COLO829 (cell line): ENCODE results near the gene CXorf38.

Experiments used
- DNase-seq: peaks from one replicate; pipeline ENCODE4 v3.0.0; 2012; ENCODE audit warnings: low spot score

CXorf38 gene, protein sequence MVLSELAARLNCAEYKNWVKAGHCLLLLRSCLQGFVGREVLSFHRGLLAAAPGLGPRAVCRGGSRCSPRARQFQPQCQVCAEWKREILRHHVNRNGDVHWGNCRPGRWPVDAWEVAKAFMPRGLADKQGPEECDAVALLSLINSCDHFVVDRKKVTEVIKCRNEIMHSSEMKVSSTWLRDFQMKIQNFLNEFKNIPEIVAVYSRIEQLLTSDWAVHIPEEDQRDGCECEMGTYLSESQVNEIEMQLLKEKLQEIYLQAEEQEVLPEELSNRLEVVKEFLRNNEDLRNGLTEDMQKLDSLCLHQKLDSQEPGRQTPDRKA

DNA sequence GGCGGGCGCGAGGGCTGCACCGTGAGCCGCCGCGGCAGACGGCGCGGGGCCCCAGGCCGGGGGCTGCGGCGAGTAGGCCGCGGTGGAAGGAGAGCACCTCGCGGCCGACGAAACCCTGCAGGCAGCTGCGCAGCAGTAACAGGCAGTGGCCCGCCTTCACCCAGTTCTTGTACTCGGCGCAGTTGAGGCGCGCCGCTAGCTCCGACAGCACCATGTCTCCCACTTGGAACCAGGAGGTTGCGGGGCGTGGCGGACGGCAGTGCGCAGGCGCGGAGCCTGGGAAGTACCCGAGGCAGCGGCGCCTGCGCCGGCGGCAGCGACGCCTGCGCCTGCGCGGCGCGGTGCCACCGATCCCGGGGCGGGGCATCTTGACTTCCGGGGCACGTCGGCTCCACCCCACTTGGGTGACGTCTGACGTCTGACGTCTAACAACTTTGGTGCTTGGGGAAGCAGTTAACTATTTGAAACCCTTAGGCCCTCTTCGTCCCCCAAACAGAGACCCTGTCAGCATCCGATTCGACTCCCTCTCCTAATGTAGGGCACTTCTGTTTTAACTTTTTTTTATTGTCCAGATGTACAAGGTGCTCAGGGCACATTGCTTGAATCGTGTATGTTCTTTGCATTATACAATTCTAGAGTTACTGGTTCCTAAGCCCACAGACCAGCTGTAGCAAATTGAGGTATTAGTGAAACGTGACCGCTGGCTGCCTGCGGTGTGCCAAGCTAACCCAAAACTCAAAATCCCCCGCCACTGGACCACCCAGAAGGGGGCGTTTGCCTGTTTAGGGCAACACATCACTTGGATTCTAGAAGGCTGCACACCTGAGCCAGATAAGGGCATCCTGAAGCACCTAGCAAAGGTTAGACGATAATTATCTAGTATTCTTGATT is at the start of gene CXorf38:
Gene CXorf38, minus strand, starts transcription at position 255 of the 891 bp plus-strand sequence. Its CDS starts 41 bp downstream, at position 214.
- peak; percentile 81 for DNase-seq

DNA sequence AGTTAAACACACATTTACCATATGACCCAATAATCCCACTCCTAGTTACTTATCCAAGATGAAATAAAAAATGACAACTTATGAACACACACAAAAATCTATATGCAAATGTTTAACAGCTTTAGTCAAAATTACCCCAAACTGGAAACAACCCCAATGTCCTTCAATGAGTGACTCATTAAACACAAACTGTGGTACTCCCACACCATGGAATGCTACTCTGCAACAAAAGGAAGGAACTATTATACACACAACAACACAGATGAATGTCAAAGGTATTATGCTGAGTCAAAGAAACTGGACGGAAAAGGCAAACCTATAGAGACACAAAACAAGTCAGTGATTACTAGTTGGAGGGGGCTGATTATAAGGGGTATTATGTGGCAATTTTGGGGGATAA is 47.4 kb upstream of the CXorf38 start:
- no peak for DNase-seq

- no peak for DNase-seq
Observed at GRCh38 chrX:40688929-40689328, 41.6 kb upstream of the CXorf38 start.

DNA sequence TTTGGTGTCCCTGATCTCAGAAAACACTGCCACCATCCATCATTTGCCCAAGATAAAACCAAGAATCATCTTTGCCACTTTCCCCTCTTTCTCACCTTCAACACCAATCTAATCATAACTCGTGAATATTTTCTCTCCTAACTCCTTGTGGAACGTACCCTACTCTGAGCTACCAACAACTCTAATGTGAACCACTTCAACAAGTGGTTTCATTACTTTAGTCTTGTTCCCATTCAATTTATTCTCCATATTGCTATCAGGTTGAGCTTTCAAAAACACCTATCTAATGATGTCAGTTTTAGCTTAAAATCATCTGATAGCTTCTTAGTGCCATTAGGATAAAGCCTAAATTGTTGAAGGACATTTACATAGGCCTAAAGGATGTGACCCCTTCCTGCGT is 39.8 kb upstream of the CXorf38 start:
- no peak for DNase-seq

- DNase-seq: no peak
Observed at GRCh38 chrX:40685362-40685918, 38.1 kb upstream of the CXorf38 start.

- DNase-seq: no peak
Observed at GRCh38 chrX:40684092-40684491, 36.7 kb upstream of the CXorf38 start.

DNA sequence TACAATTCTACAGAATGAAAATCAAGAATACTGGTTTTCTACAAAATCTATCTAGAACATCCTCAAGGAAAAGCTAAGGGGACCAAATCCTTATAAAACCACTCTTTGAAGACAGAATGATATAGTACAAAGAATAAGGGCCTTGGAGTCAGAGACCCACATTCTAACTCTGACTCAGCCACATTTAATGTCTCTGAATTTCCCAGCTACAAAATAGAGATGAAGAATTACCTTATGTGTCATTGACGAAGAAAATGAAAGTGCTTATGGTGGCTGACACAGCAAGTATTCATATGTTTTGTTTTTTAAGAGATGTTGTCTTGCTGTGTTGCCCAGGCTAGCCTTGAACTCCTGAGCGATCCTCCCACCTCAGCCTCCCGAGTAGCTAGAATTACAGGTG is 35.9 kb upstream of the CXorf38 start:
- DNase-seq: no peak

- no peak for DNase-seq
Observed at GRCh38 chrX:40671126-40671525, 23.8 kb upstream of the CXorf38 start.

- DNase-seq: no peak
Observed at GRCh38 chrX:40663880-40664630, 16.7 kb upstream of the CXorf38 start.

DNA sequence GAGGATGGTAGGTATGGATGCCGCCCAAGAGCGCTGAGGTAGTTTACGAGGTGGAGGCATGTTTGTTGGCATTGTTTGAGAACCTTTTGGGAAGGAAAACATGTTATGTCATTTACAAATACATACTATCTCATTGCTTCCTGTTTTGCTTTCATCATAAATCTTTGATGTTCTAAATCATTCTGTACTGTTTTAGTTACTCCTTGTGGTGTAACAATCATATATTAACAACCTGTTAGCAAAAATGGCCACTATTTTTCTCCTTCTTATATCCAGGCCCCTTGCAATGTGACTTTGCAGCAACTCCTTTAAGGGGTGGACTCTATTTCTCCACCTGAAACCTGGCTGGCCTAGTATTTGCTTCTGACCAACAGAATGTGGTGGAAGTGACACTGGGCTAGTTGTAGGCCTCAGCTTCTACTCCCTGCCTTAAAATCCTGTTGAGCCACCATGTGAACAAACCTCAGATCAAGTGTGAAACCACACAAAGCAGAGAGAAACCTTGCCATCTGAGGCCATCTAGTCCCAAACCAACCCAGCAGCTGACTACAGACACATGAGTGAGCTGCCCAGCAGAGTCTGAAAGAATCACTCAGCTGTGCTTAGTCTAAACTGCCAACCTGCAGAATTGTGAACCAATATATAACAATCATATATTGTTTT is 15.8 kb upstream of the CXorf38 start:
- DNase-seq: no peak

- DNase-seq: no peak
Observed at GRCh38 chrX:40661489-40661888, 14.1 kb upstream of the CXorf38 start.

- DNase-seq: no peak
Observed at GRCh38 chrX:40660381-40660780, 13.0 kb upstream of the CXorf38 start.

DNA sequence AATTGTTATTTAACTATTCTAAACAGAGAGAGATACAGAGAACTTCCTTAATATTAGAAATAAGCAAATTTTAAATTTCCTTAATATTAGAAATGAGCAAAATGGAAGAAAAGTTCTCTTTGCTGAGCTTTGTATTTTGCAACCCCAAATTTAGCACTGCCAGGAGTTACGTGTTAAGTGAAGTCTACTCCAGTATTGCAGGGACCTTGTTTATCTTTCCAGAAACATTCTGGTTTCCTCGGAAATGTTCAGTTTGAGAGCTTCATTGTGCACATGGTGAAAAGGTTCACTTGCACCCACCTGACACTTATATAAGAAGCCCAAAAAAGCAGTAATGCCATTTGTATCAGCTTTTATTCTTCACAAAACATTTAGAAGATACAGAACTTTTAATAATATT is 6.2 kb upstream of the CXorf38 start:
- no peak for DNase-seq

DNA sequence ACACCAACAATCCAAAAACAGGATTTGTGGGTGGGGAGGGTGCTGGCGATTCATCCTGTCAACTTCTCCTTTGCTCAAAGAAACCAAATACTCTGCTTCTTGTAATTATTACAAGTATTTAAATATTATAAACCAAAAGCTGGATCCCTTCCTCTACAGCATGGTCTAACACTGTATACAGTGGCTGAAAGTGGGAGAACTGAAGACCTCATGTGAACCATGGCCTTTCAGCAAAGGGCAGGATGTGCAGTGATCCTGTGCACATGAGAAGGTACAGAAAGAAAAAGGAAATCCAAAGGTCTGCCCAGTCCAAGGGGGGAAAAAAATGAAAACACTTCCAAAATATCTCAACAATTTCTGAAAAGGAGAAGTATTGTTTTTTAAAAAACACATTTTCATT is 5.3 kb upstream of the CXorf38 start:
- no peak for DNase-seq

DNA sequence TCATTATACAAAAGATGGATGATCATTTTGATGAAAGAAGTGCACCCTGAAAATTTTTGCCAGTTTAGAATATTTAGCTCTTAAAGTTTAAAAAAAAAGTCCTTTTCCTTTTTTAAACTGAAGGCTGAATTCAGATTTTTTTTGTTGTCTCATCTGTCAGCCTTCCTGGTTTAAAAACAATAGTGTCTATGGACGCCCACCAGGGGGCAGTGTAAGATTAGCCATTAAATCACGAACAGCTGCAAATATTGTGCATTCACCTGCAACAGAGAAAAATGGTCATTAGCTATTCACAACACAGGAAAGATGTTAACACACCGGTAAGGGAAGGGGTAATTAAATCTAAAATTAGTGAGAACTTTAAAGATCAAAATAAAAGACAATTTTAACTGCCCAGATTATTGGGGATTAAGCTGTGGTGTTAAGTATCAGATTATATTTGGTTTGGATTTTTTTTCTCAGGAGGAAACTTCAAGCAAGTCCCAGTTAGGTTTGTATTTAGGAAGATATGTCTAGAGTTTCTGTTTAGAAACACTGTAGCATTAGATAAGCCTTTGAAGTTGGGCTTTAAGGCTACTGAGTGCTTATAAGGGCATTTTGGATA is 4.4 kb upstream of the CXorf38 start:
- no peak for DNase-seq

- DNase-seq: no peak
Observed at GRCh38 chrX:40646489-40647306, 663 bp downstream of the CXorf38 start.

DNA sequence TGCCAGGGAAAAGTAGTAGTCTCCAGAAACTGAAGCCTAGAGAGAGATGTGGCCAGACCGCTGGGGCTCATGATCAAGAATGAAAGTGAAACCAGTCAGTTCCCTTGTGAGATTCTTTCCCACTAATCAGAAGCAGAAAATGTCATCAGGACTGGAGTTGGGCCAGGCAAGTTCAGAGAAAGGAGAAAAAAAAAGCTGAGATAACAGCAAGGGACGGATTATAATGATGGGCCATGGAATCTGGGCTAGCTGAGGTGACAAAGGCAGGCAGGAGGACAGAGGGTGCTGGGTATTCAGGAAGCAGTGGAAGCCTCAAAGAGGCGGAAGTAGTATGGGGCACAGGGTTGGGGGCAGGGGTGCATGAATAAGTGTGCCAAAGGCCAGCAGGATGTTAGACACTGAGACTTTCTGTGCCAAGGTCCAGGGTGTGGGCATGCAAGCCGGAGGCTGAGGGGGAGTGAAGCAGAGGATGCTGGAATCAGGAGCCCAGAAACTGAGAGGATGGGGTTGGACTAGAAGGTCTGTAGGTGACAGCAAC is 2.5 kb downstream of the CXorf38 start:
- DNase-seq: peak; percentile 62

DNA sequence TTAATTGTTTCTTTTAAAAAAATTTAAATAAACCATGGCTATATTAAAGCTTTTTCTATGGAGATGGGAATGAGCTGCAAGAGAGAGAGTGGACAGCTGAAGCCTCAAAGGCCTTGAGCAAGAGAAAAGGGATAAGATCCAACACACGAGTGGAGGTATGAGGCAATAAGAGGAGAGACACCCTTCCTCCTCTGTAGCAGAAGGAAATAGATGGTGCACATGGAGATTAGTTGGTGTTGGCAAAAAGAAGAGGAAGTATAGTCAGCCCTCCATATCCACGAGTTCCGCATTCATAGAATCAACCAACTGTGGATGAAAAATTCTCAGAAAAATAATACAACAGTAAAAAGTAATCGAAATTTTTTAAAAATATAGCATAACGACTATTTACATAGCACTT is 3.2 kb downstream of the CXorf38 start:
- no peak for DNase-seq

DNA sequence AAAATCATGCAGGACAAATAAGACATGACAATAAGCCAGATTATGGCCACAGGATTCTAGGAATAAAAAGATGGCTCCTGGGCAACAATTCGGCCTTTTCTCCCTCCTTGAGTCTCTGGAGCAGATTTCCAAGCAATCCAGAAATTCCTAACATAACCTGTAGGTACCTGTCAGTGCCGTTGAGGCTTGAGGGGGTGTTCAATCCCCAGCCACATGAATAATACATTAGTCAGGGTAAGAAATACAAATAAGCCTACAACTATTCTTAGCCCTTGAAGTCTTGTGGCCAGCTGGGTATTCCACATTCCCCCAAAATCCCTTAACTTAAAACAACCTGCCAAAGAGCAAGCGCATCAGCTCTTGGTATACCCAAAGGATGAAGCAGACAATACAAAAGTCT is 9.7 kb downstream of the CXorf38 start:
- no peak for DNase-seq

DNA sequence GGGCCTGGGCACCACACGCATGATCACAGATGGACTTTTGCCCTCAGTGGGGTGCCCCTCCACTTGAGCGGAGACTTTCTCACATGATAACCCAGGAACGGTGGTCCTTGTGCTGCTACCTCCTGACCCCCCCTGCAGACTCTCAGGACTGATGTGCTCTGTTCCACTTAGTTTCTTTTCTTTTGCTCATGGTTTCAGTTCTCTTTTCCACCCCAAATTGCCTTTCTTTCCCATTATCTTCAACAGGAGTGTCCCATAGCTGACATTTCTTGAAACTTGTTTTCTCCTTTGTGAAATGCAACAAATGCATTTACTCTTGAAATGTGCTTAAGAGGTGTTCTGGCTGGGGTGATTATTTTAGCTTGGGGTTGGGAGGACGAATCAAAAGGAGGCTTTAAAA is 15.2 kb downstream of the CXorf38 start:
- DNase-seq: no peak
